Urinary bladder (tissue), 4 donors: ENCODE results near the gene GNAI1. TPM values are rescaled to one million over a fixed set of nuclear protein-coding genes. Genes with fewer than 3 reads are reported as not detected.

Source experiments
- DNase-seq: peaks from one replicate; pipeline ENCODE4 v3.0.0-alpha.2; 2015; ENCODE audit errors: extremely low spot score
- H3K27ac ChIP-seq: one replicate; pipeline ENCODE4 v1.5.1; 2013; ENCODE audit warnings: low read depth, mild to moderate bottlenecking, moderate library complexity
- H3K36me3 ChIP-seq: one replicate; pipeline ENCODE4 v1.6.1; 2013; ENCODE audit warnings: mild to moderate bottlenecking, moderate library complexity; ENCODE audit not compliant: insufficient read depth
- H3K4me1 ChIP-seq: one replicate; pipeline ENCODE4 v1.6.1; 2013; ENCODE audit warnings: mild to moderate bottlenecking, moderate library complexity; ENCODE audit not compliant: insufficient read depth
- H3K4me3 ChIP-seq: one replicate; pipeline ENCODE4 v1.5.1; 2013; ENCODE audit warnings: low read depth, low read length
- WGBS: extraction: QIAGEN DNeasy Blood & Tissue Kit; methylation state at CpG from one replicate; pipeline ENCODE4 v1.1.7; 2013; 5-methylcytosine and 5-hydroxymethylcytosine counted together
- polyA plus RNA-seq: library from polyadenylated mRNA; stranded (reverse); fragments of 200-250 nt; gene quantifications from one replicate; pipeline ENCODE4 v1.2.3, GENCODE V29; 2013
- total RNA-seq: library from RNA; depleted of rRNA; stranded (reverse); fragments of >200 nt; gene quantifications from one replicate; pipeline ENCODE4 v1.2.3, GENCODE V29; 2014
- donor health status: healthy with polysubstance abuse.
- donor health status: healthy.

Gene GNAI1
- total and polyA plus RNA-seq, 2 donors, result 49.4 to 81.2 TPM

DNA sequence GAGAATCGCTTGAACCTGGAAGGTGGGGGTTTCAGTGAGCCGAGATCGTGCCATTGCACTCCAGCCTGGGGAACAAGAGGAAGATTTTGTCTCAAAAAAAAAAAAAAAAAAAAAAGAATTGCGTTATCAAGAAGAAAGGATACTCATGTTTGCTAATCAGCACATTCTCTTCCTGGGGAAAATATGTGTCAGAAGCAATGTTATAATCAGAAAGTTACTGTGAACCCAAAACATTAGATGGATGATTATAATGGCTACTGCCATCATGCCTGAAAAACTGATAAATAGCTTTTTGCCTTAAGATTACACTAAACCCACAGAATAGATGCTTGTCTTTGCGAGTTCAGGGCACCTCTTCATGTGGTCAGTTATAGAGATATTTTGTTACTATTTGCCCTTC lies 24.3 kb upstream of the GNAI1 start:
- no peak overlapping the region for H3K4me3 ChIP-seq
- no peak for DNase-seq
- no peaks in the 10 kb centered on the region for H3K4me1 ChIP-seq
- H3K36me3 ChIP-seq, result no peaks in the 10 kb centered on the region
- H3K27ac ChIP-seq, result no peak overlapping the region
- 92% methylated on average over 5 of the region's 5 CpGs for WGBS

DNA sequence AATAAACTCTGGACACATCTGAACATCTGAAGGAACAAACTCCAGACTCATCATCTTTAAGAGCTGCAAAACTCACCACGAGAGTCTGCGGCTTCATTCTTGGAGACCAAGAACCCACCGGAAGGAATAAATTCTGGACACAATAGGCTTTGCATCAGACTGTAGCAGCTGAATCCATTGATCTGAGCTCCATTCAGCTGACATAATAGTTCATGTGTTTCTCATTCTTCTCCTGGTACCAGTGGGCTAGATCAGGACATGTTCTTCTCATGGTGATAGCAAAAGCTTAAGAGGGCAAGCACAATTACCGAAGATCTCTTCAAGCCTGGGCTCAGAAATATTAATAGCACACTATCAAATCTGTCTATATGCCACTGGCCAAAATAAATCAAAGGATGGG lies 20.5 kb upstream of the GNAI1 start:
- no peak for DNase-seq
- no peak overlapping the region for H3K27ac ChIP-seq
- no peaks in the 10 kb centered on the region for H3K36me3 ChIP-seq
- no peak overlapping the region for H3K4me3 ChIP-seq
- no peaks in the 10 kb centered on the region for H3K4me1 ChIP-seq
- WGBS, result 91% methylated on average over 4 of the region's 4 CpGs

DNA sequence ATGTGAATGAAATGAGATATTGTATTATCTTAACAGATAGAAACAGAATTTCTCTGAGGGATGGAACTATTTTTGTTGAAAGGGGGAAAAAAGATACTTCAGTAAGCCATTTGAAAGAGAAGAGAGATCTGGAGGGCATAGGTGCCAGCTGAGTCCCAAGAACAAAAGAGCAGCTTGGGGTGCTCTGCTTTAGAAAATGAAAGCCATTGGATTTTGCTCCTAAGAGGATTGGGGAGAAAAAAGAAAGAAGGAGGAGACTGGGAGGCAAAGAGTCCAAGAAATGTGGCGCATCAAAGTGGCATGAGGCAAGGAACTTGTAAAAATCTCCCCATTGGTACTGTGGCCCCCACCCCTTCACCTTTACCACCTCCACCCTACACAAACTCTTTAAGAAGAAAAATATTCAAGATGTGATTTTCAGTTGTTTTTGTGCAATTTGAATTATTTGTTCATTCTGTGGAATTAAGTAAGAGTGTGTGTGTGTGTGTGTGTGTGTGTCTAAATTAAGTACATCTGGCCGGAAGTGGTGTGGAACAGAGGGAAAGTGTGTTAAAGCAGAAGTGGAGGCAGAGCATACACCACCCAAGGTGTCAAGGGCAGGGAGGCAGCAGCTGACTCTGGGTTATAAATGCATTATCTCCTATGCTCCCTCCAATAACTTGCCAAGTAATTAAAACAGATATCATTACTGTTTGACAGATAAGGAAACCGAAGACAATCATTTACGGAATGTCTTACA lies 9.9 kb upstream of the GNAI1 start:
- no peaks in the 10 kb centered on the region for H3K36me3 ChIP-seq
- no peak overlapping the region for H3K27ac ChIP-seq
- no peaks in the 10 kb centered on the region for H3K4me1 ChIP-seq
- no peak for DNase-seq
- H3K4me3 ChIP-seq, result no peak overlapping the region
- WGBS, result 68% methylated on average over 4 of the region's 4 CpGs

DNA sequence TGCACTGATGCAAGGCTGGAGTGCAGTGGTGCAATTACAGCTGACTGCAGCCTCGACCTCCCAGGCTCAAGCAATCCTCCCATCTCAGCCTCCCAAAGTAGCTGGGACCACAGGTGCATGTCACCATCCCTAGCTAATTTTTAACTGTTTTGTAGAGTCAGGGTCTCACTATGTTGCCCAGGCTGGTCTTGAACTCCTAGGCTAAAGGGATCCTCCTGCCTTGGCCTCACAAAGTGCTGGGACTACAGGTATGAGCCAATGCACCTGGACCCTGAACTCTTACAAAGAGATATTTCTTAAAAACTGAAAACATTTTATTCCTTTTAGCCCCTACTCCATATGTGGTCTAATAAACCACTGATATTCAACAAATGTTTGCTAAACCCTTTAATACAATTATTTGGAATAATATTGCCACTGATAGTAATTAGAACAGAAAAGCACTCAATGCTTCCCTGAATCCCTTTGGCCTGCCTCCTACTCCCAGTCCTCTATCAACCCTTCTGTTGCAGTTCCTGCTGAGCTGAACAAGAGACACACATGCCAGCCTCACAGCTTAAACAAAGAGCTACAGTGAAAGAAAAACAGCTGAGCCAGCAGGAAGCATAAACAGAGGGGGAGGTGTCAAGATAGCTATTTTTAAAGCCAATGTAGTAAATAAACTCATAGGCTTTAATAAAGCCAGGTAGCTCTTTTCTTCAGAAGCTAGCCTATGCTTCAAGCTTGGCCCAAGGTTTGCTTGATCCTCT lies 7.0 kb upstream of the GNAI1 start:
- no peak overlapping the region for H3K4me3 ChIP-seq
- WGBS, result 87% methylated on average over 1 of the region's 1 CpG
- no peaks in the 10 kb centered on the region for H3K36me3 ChIP-seq
- no peak for DNase-seq
- H3K4me1 ChIP-seq, result no peaks in the 10 kb centered on the region
- no peak overlapping the region for H3K27ac ChIP-seq

DNA sequence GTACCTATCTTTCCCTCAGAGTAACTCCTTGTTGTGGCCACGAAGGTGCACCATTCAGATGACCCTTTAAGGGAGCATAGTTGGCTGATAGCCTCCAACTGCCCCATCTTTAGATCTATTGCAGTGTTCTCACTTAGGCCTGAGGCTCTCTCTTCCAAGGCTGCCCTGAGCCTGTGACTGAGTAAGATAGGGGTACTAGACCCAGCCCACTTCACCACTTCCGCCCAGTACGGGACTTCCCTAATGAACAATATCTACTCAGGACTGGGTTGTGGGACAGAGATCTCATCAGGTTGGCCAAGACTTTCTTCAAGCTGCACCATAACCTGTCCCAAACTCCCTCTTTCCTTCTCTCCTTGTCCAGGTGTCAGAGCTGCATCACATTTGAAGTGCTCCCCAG lies 5.7 kb upstream of the GNAI1 start:
- Histone ChIP-seq H3K4me3 (no peak overlapping the region), H3K4me1 (no peaks in the 10 kb centered on the region), H3K27ac (no peak overlapping the region), H3K36me3 (no peaks in the 10 kb centered on the region)
- DNase-seq, result no peak
- 90% methylated on average over 3 of the region's 3 CpGs for WGBS

DNA sequence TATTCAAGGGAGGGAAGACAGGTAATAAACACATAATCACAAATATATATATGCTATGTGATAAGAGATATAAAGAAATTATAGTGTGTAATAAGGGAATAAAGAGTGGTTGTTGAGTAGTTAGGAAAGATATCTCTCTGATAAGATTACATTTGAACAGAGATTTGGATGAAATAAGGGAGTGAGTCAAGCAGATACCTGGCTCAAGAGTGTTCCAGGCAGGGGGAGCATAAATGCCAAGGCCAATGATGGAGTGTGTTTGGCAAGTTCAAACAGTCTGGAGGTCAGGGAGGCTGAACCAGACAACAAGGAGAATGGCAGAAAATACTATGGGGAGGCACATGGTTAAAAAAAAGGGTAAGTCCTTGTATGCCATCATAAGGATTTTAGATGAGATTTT lies 4.8 kb upstream of the GNAI1 start:
- H3K27ac ChIP-seq, result no peak overlapping the region
- H3K4me1 ChIP-seq, result no peaks in the 10 kb centered on the region
- no peak for DNase-seq
- no peak overlapping the region for H3K4me3 ChIP-seq
- no peaks in the 10 kb centered on the region for H3K36me3 ChIP-seq

DNA sequence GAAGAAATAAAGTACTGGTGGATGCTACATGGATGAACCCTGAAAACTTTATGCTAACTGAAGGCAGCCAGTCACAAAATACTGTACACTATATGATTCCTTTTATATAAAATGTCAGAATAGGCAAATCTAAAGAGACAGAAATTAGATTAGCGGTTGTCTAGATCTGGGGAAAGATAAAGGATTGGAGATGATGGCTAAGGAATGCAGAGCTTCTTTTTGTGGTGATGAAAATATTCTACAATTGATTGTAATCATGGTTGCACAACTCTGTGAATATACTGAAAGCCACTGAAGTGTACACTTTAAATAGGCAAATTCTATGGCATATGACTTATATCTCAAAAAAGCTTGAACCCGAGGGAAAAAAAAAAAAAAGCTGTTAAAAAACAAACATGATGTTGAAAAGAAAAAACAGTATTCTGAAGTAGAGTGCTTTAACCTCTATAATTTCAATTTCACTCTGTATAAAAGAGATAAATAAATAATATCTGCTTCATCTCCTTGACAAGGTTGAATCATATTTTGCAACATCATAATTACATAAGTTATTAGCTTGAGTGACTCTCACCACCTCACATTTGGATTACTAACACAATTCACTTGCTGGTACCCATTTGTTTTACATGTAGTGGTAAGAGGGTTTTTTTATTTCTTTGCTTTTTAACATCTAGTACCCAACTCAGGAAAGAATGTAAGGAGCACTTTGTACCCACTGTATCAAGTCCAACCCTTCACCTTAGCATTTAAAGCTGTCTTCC lies 2.8 kb upstream of the GNAI1 start:
- no peak overlapping the region for H3K4me3 ChIP-seq
- WGBS, result 69% methylated on average over 2 of the region's 2 CpGs
- no peak overlapping the region for H3K27ac ChIP-seq
- H3K36me3 ChIP-seq, result no peaks in the 10 kb centered on the region
- no peaks in the 10 kb centered on the region for H3K4me1 ChIP-seq
- DNase-seq, result no peak

DNA sequence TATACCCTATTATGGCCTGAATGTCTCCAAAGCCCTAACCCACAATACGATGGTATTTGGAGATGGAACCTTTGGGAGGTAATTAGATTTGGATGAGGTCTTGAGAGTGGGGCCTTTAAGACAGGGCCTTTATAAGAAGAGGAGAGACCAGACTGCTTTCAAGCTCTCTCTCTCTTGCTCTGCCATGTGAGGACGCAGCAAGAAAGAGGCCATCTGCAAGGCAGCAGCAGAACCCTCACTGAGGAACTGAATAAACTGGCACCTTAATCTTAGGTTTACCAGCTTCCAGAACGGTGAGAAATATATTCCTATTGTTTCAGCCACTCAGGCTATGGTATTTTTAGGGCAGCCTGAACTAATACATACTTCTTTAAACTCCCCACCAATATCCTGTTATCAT lies 2.0 kb upstream of the GNAI1 start:
- no peak for DNase-seq

DNA sequence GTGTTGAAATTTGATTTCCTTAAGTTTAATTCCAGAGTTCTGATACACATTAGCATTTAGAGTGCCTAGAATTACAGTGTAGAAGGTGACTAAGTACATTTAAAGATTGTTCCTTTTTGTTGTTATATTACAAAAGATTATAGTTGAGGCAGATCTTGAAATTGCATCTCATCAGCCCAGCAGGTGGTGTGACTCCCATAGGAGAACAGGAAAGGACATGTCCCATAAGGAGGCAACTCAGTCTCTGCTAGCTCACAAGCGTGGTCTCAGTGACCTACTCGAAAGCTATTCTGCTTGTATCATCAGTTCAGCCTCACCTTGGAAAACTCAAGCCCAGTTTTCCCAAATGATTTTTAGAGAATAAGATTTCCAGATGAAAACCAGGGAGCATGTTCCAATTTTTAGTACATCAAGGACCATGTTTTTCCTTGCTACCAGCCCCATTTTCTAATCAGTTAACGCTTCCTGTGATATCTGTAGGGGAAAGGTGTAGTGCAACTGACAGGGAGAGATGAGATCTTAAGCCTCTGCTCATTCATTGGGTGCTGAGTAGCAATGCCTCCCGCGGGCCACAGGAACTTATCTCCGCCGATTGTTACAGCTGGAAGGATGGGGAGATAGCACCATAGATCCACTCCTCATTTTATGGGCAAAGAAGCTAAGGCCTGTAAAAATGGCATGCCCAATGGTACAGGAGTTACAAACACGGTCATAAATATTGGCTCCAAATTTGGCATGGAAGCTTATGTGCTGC lies 1.1 kb upstream of the GNAI1 start:
- no peaks in the 10 kb centered on the region for H3K36me3 ChIP-seq
- no peak for DNase-seq
- H3K27ac ChIP-seq, result no peak overlapping the region
- WGBS, result 43% methylated on average over 8 of the region's 8 CpGs
- H3K4me3 ChIP-seq, result no peak overlapping the region
- no peaks in the 10 kb centered on the region for H3K4me1 ChIP-seq

More for the DNA sequence above, 2.0 kb upstream of the GNAI1 start:
- H3K27ac ChIP-seq, result no peak overlapping the region
- 70% methylated on average over 3 of the region's 3 CpGs for WGBS
- no peak overlapping the region for H3K4me3 ChIP-seq
- no peaks in the 10 kb centered on the region for H3K36me3 ChIP-seq
- no peaks in the 10 kb centered on the region for H3K4me1 ChIP-seq

DNA sequence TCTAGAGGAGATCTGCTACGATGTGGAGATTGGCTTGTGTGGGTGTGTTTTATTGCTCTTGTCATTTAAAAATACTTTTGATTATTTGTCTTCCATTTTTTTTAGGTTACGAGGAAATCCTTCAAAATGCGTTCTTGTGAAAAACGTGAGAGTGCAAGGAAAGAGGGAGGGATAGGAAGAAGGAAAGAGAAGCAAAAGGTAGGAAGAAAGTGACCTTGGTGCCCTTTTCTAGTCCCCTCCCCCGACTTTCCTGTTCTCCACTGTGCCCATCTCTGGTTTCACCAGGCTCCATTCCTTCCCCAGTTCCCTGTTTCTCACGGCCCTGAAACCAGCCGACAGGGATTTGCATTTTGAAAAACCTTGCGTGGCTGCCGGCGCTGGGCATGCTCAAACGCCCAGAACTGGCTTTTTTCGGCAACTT lies 506 bp upstream of the GNAI1 start:
- Histone ChIP-seq H3K4me1 (no peaks in the 10 kb centered on the region), H3K27ac (peak overlapping the region; percentile 93), H3K36me3 (no peaks in the 10 kb centered on the region), H3K4me3 (peak overlapping the region; percentile 84)
- no peak for DNase-seq
- WGBS, result 11% methylated on average over 12 of the region's 12 CpGs

DNA sequence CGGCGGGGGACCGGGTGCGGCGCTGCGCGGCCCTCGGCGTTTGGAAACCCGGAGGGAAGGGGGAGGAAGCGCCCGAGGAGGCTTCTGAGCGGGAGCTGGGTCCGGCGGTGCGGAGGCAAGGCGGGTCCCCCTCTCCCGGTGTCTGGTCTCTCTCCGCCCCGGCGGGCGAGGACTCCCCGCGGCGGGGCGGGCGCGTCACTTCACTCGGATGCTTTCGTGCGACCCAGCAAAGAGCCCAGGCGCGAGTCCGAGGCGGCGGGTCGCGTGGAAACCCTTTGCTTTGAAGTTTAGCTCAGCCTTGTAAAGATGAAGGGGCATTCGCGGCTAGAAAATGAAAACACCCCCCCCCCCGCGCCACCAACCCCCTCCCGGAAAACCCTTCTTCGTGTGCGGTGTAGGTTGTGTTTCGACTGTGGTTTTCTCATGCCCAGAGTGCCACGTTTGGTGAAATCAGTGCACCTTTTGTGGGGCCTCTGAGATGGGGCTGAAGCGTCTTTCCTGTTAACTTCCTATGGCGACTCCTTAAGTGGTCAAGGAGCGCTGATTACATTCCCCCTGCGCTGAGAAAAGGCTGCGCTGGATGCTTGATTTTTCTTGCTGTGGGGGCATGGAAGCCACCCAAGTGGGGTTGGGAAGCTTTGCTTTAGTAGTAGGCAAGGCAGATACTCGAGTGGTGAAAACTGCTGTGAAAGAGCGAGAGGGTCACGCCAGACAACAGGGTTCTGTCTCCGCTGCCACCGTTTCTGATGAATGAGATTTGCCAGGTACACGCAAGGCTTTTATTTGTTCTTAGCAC lies 876 bp downstream of the GNAI1 start:
- WGBS, result under 1% methylated on average over 58 of the region's 58 CpGs
- H3K4me1 ChIP-seq, result peaks cover 1% of the 10 kb centered on the region
- H3K4me3 ChIP-seq, result peak overlapping the region; percentile 84
- no peaks in the 10 kb centered on the region for H3K36me3 ChIP-seq
- peak overlapping the region; percentile 93 for H3K27ac ChIP-seq
- no peak for DNase-seq

DNA sequence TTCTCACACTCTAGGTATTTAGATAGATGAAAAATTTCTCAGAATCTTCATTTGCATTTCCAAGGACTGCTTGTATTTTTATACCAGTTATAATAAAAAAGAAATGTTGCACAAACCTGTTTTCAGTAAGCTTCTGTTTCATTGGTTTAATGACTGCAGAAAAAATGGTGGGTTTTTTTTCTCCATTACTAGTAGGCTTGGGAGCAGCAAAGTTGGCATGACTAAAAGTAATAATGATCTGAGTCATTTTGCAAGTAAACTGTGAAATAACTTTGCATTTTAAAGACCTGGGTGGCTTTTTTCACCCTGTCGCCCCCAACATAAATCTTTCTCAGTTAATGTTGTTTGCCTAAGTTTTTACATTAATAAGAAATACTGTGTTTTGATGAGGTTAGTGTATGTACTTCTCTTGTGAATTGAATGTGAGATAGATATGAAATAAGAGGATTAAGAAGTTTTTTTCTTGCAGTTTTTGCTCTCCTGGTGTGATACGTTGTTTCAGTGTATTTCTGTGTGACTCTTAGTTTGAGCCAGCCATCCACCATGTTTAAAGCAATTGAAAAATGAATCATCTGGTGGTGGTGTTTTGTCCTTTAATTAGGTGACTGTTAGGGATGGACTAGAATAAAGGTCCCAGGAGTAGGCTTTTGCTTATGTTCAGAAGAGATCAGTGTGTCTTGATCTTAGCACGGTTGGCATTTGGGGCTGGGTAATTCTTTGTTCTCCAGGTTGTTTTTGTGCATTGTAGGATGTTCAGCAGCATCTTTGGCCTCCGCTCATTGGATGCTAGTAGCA lies 1.8 kb downstream of the GNAI1 start:
- no peak for DNase-seq
- peak overlapping the region; percentile 84 for H3K4me3 ChIP-seq
- no peaks in the 10 kb centered on the region for H3K36me3 ChIP-seq
- H3K4me1 ChIP-seq, result peaks cover 1% of the 10 kb centered on the region
- no peak overlapping the region for H3K27ac ChIP-seq
- WGBS, result 41% methylated on average over 4 of the region's 4 CpGs
